GM21529 (cell line): ENCODE measurements around the gene CLEC16A.
A peak's percentile ranks its signal among the peaks of the same experiment; 100 is the strongest.

ENCODE experiments used
- ATAC-seq: cut with Tn5 transposase; IDR thresholded peaks from one replicate; pipeline ENCODE4 v1.9.1; 2021; ENCODE audit not compliant: unreplicated experiment

The CLEC16A gene

GRCh38 chr16:11011326-11011725 lies 67.0 kb downstream of the CLEC16A start:
- no peak for ATAC-seq

DNA sequence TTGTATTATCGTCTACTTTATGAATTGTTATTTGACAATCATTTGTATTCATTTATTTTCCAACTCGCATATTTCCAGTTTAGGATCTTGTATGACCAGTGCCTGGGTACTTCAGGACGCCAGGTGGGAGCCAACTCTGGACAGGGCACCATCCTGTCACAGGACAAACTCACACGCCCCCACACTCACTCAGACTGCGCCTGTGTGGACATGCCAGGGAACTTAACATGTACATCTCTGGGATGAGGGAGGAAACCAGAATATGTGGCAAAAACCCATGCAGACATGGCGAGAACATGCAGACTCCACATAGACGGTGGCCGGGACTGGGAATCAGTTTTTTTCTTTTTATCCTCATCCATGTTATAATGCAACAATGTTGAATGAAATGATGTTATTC lies 68.5 kb downstream of the CLEC16A start:
- ATAC-seq: no peak

GRCh38 chr16:11014136-11014535 lies 69.8 kb downstream of the CLEC16A start:
- no peak for ATAC-seq

DNA sequence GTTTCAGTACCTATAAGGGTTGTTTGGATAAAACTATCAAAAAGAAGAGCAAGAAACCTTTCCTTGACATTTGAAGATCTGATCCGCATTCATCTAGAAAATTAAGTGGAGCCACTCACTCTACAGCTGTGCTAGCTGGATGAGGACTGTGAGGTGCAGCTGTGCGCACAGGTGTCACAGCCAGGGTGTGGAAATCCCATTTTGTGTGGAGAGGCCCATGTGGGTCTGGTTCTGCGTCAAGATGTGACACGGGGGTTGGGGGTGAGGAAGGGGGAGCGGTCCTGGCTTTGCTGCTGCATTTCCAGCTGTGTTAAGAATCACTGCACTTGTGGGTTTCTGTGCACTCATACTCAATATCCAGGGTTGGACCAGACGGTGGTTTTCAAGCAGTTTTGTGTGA lies 70.7 kb downstream of the CLEC16A start:
- no peak for ATAC-seq

GRCh38 chr16:11015607-11016006 lies 71.2 kb downstream of the CLEC16A start:
- ATAC-seq: no peak

- no peak for ATAC-seq
These were observed 72.2 kb downstream of the CLEC16A start for GRCh38 chr16:11016524-11016988.

- no peak for ATAC-seq
These were observed 72.6 kb downstream of the CLEC16A start for GRCh38 chr16:11016993-11017392.

DNA sequence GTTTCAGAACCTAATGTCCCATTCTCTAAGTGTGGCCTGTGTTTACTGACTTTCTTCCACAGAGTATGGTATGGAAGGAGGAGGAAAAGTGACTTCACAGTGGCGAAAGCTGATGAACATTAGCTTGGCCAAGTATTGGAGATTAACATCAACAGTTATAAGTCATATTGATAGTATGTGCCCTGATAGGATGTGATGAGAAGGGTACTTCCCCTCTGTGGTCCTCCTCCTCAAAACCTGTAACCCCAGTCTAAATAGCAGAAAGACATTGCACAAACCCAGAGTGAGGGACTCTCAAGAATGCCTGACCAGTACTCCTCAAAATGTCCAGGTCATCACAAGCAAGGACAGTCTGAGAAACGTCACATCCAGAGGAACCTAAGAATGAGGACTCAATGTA lies 73.1 kb downstream of the CLEC16A start:
- ATAC-seq: no peak

DNA sequence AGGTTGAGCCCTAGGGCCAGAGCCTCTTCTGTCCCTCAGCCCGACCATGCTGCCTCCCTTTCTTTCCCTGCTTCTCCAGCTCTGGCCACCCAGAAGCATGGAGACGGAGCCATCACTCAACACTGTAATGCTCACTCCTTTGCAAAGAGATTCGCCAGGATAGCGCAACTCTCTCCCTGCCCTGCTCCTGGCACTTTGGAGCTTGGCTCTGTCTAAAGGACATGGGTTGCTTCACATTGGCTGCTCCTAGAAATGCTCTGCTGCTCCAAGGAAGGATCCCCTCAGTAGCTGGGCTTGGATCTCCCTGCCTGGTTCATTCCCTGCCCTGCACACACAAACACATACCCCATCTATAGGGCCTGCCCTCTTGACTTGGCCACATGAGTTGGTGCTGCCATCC lies 76.0 kb downstream of the CLEC16A start:
- no peak for ATAC-seq

GRCh38 chr16:11020792-11021551 lies 76.6 kb downstream of the CLEC16A start:
- no peak for ATAC-seq

DNA sequence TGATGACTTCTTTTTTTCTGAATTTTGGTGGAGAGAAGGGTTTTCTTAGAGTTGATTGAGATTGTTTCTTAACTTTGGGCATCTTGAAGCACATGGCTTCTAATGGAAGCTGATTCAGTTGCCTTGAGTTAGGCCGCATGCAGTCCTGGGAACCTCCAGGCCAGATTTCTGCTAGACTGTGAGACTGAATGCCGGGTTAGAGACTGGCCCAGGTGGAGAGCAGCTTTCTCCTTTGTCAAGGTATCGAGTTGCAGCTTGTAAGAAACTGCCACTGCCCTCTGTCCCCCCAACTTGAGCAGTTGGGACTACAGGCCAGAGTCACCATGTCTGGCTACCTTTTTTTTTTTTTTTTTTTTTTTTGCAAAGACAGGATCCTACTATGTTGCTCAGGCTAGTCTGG lies 77.6 kb downstream of the CLEC16A start:
- no peak for ATAC-seq

GRCh38 chr16:11023262-11024039 lies 79.1 kb downstream of the CLEC16A start:
- ATAC-seq: no peak

DNA sequence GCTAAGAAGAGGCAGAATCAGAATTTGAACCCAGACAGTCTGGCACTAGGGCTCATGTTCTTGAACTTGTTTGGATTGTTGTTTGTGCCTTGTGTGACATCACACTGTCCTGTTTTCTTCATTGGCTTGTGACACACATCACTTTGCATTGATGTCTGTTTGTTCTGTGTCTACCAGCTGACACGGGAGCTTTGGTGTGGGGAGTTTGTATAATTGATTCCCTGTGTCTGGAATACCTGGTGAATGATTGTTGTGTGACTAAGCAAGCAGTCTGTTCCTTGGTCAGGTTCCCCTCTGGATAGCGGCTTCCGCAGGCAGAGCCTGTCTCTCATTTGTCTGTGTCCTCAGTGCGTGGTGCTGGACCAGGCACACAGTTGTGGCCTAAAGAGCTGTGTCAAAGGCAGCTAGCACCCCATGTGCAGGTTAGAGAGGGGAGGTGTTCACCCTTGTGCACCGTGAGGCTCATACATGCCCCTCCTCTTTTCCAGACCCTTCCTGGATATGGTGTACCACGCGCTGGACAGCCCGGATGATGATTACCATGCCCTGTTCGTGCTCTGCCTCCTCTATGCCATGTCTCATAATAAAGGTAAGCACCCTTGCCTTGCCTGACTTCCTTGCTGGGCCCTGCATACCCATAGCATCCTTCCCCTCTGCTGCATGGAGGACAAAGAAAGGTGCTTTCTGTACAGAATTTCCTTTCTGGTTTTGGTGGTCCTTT lies 80.1 kb downstream of the CLEC16A start:
- ATAC-seq: peak; percentile 37

DNA sequence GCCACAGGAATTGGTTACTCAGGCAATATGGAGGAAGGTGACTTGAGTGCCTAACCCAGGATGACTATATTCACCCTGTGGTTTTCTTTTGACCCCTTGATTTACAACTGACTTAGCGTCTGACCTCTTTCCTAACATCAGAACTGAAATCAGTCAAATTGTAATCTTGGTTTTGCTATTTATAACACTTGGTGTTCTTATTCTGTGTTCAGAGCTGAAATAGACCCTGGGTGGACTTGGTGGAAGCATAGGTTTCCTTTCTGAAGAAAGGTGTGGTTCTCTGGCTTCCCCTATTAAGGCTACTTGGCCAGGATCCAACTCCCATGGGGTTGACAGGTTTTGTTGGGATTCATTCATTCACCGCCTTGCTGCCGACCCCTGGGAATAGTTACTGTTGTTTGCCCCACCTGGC lies 80.8 kb downstream of the CLEC16A start:
- peak; percentile 55 for ATAC-seq

GRCh38 chr16:11029948-11030347 lies 85.6 kb downstream of the CLEC16A start:
- ATAC-seq: no peak

- ATAC-seq: no peak
These were observed 86.7 kb downstream of the CLEC16A start for GRCh38 chr16:11030990-11031510.

DNA sequence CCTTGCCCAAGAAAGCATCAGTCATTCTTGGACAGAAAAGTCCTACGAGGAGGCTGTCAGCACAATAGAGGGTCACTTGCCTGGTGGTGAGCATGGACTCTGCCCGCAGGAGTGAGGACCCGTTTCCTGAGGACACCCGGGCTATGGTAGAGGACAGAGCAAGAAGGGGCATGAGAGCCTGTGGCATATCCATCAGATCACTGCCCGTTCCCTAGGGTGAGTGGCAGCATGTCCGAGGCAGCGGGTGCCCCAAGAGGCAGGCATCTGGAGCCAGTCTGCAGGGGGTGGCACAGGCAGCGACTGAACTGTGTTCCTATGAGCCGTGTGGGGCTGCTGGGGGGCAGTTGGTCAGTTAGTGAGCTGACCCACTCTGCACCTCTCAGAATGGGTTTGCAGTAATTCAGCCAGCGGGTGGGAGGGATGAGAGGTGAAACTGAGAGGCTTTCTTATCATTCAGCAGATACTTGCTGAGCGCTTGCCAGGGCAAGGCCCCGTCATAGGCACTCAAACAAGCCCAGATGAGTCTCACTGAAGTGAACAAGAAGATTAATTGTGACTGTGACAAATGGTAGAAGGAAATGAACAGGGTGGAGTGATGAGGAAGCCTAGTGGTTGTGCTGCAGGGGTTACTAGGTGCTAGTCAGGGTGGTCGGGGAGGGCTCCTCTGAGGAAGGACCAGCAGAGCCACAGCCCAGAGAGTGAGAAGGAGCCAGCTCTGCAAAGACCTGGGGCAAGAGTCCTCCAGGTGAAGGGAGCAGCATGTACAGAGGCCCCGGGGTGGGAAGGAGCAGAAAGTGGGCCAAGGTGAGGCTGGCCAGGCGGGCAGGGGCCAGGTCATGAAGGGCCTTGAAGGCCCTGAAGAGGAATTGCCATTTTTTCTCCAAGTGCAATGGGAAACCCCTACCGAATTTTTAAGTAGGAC lies 87.9 kb downstream of the CLEC16A start:
- no peak for ATAC-seq

- no peak for ATAC-seq
These were observed 88.5 kb downstream of the CLEC16A start for GRCh38 chr16:11032922-11033291.

- no peak for ATAC-seq
These were observed 89.5 kb downstream of the CLEC16A start for GRCh38 chr16:11033629-11034420.
